Right ventricle myocardium superior (tissue), 1 donor: ENCODE data around the gene FASN. TPM values are rescaled to one million over a fixed set of nuclear protein-coding genes. Genes with fewer than 3 reads are reported as not detected.
"Not testable (repeated sequence)": the region's sequence is repeated elsewhere in the genome, so short reads cannot be mapped to it uniquely, and the experiment has no call there.

Source experiments
- ATAC-seq: fragments of 200-7000 bp; cut with Tn5 transposase; one replicate; pipeline ENCODE4 v1.9.1; 2020; ENCODE audit warnings: mild to moderate bottlenecking; ENCODE audit not compliant: poor library complexity
- DNase-seq: peaks from one replicate; pipeline ENCODE4 v3.0.0-alpha.2; 2020
- intact Hi-C: fragments of 100-400 bp; cut with DNase I; formaldehyde crosslinking; loops from one replicate; pipeline ENCODE4 v1.11.2; 2022
- total RNA-seq: library from RNA; stranded (reverse); fragmentation: NEBNext Ultra II Directional; extraction: Animal tissue kit (Norgen Biotek cat#: 25700); gene quantifications from one replicate; pipeline ENCODE4 v1.2.1, GENCODE V29; 2021
- donor health status: DM: no; HTN: yes; CAD: no; lungs with severe emphysema.

Gene FASN
- total RNA-seq, 1 donor from 2014 or later: 23.0 TPM

GRCh38 chr17:82053130-82053529, 44.9 kb downstream of the FASN start:
- ATAC-seq (no peak), DNase-seq (no peak)
- intact Hi-C loops: no loop called here

DNA sequence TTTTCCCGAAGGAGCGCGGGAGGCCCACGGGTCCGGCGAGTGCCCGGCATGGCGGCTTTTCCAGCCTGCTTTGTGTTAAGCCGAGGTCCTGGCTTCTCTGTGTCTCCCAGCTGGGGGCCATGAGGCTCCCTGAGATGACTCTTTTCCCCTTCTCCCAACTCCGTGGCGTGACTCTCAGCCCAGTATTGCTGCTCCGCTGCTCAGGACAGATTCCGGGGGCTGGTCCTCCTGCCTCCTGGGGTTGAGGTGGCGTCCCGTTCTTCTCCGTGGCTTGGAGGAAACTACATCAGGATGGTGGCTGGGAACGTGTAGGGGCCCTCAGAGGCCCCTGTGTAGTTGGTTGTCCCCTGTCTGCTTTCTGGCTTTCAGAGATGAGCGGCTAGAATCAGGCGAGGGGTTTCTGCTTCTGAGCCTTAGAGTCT, 45.4 kb downstream of the FASN start:
- no peak for DNase-seq
- intact Hi-C loops: no loop called here
- ATAC-seq: no peak

GRCh38 chr17:82051776-82052637, 46.0 kb downstream of the FASN start, which contains the start of the genes GPS1 and RFNG:
Gene GPS1 (plus strand): TSS chr17:82051898. CDS start chr17:82051932, 34 bp downstream.
Gene RFNG (minus strand): TSS chr17:82051811. CDS start chr17:82051766, 45 bp downstream.
- DNase-seq (peak; percentile 89), ATAC-seq (peak; percentile 83)
- intact Hi-C loops: no loop called here

DNA sequence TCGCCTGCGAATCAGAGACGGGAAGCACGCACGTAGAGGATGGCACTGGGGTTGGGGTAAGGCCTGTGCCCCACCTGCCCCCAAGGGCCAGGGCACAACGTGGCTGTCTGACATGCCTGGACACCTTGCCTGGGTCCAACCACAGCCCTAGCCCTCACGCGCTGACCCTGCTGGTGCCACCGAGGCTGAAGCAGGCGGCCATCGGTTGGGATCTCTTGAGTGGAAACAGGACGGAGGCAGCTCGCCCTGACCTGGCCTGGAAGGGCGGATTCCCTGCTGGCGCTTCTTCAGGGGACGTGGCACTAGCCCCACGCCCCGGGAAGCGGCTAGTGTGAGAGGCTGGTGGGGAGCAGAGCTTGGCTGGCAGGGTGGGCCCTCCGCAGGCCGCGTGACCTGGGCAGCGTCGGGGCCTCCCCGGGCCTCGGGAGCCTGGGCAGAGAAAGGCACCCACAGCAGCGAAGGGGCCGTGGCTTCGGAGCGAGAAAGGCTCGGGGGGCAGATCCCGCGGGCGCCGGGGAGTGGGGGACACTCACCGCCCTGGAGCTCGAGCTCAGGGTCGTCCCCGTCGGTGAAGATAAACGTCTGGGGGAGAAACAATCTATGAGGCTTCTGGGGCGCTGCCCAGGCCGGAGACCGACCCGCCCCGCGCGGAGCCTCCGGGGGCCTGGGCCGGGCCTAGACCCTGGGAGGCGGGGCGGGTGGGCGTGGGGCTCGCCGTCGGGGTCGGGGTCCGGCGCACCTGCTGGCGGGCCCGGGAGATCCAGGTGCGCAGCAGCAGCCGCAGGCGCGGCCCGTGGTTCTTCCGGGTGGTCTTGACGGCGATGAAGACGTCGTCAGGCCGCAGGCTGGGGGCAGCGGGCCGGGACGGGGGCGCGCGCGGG, 47.0 kb downstream of the FASN start:
- DNase-seq (no peak), ATAC-seq (peak; percentile 7)
- intact Hi-C loops: no loop called here

DNA sequence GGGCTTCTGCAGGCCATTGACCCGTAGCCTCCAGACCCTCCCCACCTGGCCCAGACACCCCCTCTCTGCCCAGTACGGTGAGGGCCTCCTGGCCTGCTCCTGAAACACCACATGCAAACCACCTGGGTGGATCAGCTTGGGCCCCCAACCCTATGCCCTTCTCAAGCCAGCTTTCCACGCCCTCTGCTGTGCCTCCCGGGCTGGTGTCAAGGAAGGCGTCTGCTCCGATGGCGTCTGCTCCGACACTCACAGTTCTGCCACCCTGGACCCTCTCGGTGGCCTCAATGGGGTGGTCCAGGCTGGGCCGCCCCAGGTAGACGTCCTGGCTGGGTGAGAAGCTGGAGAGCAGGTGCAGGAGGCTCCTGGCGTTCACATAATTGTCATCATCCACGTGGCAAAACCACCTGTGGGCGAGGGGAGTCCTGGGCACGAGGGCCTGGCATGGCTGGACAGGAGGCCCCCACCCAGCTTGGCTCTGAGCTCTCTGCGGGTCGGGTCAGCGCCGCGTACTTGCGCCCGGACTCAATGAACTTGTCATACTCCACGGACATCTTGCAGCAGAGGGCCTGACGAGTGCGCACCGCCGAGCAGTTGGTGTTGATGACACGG, 47.8 kb downstream of the FASN start:
- DNase-seq (no peak), ATAC-seq (no peak)
- intact Hi-C loops: no loop called here

GRCh38 chr17:82049521-82049971, 48.5 kb downstream of the FASN start:
- no peak for ATAC-seq
- DNase-seq: no peak
- intact Hi-C loops: no loop called here

DNA sequence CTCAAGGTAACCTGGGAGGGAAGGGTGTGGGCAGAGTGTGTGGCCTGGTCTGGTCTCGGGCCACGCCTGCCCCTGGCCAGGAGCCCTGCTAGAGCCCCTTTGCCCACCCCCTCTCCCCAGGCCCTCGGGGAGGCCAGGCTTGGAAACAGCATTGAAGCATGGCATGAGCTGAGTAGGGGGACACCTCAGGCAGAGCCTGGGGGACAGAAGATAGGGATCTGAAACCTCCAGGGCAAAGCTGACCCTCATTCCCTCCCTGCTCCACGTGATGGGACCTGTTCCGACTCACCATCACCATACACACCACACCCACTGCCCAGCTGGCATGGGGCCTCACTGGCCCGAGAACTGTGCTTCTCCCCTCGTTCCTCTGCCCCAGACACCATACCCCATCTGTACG, 48.9 kb downstream of the FASN start:
- intact Hi-C loops: no loop called here
- no peak for DNase-seq
- no peak for ATAC-seq

- intact Hi-C loops: no loop called here
- no peak for DNase-seq
- ATAC-seq: no peak
Measured at GRCh38 chr17:82048571-82048971, 49.5 kb downstream of the FASN start.

DNA sequence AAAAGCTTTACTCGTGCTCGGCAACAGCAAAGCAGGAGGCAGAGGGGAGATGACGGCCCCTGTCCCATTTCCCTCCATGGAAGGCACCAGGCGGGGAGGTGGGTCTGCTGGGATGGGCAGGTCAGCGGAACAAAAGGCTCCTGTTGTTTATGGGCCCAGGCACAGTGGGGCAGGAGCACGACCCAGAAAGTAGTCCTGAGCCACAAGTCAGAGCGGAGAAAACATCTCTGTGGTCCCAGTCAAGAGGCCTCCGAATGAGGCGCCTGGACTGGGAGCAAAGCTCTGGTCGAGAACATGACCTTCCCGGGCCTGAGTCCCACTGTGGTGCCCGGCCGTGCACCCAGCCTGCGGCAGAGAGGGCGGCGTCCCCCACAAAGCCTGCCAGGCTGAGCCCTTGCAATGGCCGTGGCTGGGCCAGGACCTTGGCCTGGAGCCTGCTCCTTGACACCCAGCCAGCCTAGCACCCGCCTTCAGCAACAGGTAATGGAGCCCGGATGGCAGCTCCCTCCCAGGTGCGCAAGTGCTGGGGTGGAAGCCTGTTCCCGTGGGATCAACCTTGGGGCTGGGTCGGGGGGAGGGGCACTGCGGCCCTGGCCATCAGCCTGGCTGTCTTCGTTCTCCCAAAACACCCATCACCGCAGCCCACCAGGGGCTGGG, 50.0 kb downstream of the FASN start:
- no peak for DNase-seq
- no peak for ATAC-seq
- intact Hi-C loops: no loop called here

GRCh38 chr17:82047379-82047778, 50.7 kb downstream of the FASN start:
- intact Hi-C loops: no loop called here
- DNase-seq (no peak), ATAC-seq (no peak)

GRCh38 chr17:82046903-82047302, 51.1 kb downstream of the FASN start:
- DNase-seq (no peak), ATAC-seq (no peak)
- intact Hi-C loops: no loop called here

DNA sequence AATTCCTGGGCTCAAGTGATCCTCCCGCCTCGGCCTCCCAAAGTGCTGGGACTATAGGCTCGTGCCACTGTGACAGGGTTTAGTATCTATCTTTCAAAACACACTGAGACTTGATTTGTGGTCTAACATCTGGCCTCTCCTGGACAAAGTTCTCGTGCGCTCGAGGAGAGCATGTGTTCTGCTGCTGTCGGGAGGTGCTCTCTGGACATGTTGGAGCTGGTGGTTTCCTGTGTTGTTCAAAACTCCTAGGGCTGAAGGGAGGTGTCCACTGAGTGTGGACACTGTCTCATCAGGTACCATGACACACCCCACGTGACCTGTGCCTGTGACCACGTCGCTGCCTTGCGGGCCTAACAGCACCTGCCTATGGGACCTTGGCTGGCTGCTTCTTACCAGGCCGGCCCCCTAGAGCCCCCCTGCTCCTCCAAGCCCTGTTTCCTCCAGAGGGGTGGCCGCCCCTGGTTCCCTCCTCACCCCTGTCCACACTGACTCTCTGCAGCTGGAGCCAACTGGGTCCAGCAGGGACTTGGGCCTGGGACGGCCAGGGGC, 52.0 kb downstream of the FASN start:
- DNase-seq (no peak), ATAC-seq (no peak)
- intact Hi-C loops: no loop called here

DNA sequence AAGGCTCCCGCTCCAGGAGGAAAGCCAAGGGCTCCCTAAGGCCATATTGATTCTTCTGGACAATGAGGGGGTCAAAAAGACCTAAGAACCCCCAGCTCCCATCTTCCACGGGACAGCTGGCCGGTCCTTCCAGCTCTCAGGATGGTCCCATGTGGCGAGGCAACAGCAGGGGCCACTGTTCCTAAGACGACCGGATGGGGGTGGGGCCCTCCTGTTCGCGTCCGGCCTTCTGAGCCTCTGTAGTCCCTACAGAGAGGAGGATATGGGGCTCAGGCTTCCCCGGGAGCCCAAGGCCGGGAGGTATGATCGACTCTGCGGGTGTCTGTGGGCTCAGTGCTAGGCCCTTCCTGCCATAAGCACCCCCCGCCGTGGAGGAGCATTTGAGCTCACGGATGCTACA, 54.5 kb downstream of the FASN start:
- no peak for ATAC-seq
- no peak for DNase-seq
- intact Hi-C loops: no loop called here

DNA sequence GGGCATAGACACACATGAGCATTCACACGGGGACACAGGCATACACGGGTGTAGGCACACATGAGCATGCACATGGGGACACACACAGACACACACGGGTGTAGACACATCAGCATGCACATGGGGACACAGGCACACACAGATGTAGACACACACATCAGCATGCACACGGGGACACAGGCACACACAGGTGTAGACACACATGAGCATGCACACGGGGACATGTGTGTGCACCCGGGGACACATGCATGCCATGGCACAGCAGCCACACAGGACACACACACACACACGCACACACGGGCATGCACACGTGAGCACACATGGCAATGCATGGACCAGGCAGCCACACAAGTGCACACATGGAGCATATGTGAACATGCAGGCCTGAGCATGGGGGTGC, 55.4 kb downstream of the FASN start:
- no peak for DNase-seq
- no peak for ATAC-seq
- intact Hi-C loops: no loop called here

GRCh38 chr17:82041144-82041814, 56.8 kb downstream of the FASN start:
- ATAC-seq (no peak), DNase-seq (no peak)
- intact Hi-C loops: no loop called here

DNA sequence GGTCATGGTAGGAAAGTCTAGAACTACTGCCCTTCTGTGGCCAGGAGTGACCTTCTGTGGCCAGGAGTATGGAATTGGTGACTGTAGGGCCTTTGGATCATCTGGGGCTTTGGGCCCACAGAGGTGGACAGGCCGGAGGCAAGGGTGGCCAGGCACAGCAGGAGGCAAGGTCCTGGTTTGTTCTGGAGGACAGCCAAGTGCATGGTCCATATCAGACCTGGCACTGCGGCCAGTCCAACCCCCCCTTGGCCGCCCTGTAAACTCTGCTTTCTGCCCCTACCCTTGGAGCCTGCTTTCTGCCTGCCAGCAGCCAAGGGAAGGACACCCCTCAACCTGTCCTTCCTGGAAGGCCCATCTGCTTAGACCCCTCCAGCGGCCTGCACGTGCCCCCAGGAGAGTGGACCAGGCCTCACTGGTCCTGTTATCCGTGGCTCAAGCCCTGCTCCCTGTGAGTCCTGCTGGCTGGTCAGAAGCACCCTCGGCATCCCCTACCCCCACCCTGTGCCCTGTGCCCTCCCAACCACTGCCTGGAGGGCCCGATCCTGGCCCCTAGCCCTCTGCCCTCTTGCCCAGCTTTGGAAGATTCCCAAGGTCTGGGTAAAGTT, 58.2 kb downstream of the FASN start:
- DNase-seq: no peak
- no peak for ATAC-seq
- intact Hi-C loops: loop anchor here (5.0 kb wide), 1 partner anchor 58 kb away; the partner anchor contains the start of gene FASN

DNA sequence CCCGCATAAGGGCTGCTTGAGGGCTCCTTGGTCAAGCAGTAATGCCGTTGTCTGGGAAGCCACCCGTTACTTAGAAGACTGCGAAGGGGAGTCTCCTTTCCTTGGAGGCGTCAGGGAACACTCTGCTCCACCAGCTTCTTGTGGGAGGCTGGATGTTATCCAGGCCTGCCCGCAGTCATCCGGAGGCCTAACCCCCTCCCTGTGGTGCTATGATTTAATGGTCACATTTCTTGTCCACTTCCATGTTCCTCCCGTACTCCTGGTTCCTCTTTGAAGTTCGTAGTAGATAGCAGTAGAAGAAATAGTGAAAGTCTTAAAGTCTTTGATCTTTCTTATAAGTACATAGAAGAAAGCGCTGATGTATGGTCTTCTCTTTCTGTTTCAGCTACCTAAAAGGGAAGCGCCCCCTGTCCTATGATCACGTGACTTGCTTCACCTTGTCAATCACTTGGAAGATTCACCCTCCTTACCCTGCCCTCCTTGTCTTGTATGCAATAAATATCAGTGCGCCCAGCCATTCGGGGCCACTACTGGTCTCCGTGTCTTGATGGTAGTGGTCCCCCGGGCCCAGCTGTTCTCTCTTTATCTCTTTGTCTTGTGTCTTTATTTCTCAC, 59.1 kb downstream of the FASN start:
- not testable (repeated sequence) for ATAC-seq, DNase-seq
- intact Hi-C loops: loop anchor here (5.0 kb wide), 1 partner anchor 58 kb away; the partner anchor contains the start of gene FASN
